ENCODE measurements around the gene STX18.

DNA sequence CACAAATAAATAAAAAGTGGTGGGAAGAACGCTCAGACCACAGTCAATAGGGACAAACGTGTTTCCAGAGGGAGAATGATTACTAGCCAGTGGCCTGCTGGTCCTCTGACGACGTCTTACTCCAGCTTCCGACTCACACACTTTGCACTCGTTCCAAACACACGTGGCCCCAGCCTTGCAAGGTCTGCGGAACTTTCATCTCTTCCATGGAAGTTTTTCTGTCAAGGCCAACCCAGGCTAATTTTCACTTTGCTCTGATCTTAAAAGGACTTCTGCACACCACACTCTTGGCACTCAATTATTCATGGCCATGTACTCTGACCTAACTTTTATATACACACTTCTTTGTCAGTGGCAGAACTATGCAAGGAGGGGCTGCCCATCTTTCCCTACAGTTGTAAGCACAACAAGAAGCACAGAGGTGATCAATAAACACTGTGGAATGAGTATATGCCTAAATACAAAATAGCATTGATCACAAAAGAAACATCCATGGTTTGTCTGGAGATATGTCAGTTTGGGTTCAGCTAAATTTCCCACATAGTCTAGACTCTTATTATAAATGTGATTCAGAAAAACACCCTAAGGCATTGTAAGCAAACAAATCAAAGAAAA, 69.4 kb downstream of the STX18 start:
- TF ChIP-seq HNF4G (IDR thresholded peaks at IDR 0.05) (no peak), RAD21 (IDR thresholded peaks at IDR 0.05) (no peak), GABPA (IDR thresholded peaks at IDR 0.05 in 1 of 2, conservative IDR thresholded peaks at IDR 0.05 in 1 of 2) (no peak), YY1 (IDR thresholded peaks at IDR 0.05) (no peak)
- TF ChIP-seq, protein P1, sequence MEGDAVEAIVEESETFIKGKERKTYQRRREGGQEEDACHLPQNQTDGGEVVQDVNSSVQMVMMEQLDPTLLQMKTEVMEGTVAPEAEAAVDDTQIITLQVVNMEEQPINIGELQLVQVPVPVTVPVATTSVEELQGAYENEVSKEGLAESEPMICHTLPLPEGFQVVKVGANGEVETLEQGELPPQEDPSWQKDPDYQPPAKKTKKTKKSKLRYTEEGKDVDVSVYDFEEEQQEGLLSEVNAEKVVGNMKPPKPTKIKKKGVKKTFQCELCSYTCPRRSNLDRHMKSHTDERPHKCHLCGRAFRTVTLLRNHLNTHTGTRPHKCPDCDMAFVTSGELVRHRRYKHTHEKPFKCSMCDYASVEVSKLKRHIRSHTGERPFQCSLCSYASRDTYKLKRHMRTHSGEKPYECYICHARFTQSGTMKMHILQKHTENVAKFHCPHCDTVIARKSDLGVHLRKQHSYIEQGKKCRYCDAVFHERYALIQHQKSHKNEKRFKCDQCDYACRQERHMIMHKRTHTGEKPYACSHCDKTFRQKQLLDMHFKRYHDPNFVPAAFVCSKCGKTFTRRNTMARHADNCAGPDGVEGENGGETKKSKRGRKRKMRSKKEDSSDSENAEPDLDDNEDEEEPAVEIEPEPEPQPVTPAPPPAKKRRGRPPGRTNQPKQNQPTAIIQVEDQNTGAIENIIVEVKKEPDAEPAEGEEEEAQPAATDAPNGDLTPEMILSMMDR (IDR thresholded peaks at IDR 0.05; ENCODE audit: low read depth, low read length, missing input control), result no peak
- TF ChIP-seq, protein P2, sequence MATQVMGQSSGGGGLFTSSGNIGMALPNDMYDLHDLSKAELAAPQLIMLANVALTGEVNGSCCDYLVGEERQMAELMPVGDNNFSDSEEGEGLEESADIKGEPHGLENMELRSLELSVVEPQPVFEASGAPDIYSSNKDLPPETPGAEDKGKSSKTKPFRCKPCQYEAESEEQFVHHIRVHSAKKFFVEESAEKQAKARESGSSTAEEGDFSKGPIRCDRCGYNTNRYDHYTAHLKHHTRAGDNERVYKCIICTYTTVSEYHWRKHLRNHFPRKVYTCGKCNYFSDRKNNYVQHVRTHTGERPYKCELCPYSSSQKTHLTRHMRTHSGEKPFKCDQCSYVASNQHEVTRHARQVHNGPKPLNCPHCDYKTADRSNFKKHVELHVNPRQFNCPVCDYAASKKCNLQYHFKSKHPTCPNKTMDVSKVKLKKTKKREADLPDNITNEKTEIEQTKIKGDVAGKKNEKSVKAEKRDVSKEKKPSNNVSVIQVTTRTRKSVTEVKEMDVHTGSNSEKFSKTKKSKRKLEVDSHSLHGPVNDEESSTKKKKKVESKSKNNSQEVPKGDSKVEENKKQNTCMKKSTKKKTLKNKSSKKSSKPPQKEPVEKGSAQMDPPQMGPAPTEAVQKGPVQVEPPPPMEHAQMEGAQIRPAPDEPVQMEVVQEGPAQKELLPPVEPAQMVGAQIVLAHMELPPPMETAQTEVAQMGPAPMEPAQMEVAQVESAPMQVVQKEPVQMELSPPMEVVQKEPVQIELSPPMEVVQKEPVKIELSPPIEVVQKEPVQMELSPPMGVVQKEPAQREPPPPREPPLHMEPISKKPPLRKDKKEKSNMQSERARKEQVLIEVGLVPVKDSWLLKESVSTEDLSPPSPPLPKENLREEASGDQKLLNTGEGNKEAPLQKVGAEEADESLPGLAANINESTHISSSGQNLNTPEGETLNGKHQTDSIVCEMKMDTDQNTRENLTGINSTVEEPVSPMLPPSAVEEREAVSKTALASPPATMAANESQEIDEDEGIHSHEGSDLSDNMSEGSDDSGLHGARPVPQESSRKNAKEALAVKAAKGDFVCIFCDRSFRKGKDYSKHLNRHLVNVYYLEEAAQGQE (IDR thresholded peaks at IDR 0.05), result no peak

Data from liver (tissue), 3 donors.